GM12878 (cell line): ENCODE results near the gene TYRP1. TPM values are rescaled to one million over a fixed set of nuclear protein-coding genes. Genes with fewer than 3 reads are reported as not detected.

Experiments used
- ATAC-seq: fragments of 200-7000 bp; cut with Tn5 transposase; 3 replicates; pipeline ENCODE4 v1.9.1; 2020; ENCODE audit warnings: mild to moderate bottlenecking, moderate library complexity
- BruUV-seq: library from RNA; stranded (reverse); fragments of 400-500 nt; replicated peaks from 2 replicates; lab custom pipeline; 2021; lab: Mats Ljungman, UMichigan
- CTCF ChIA-PET: fragments of 300-600 bp; sonication (Branson Sonifier 250); formaldehyde crosslinking; extraction: SDS; loops from one replicate; lab custom pipeline; 2021; ENCODE audit warnings: inconsistent platforms; lab: Yijun Ruan, JAX
- POLR2A ChIA-PET: fragments of 350-600 bp; formaldehyde crosslinking; extraction: SDS; loops from one replicate; lab custom pipeline; 2021; ENCODE audit warnings: inconsistent platforms; lab: Charles Lee
- RAD21 ChIA-PET: fragments of 300-600 bp; sonication (Branson Sonifier 250); formaldehyde crosslinking; loops from one replicate; lab custom pipeline; 2023; ENCODE audit warnings: antibody characterized with exemption; ENCODE audit not compliant: unreplicated experiment; lab: Charles Lee
- SMC1A ChIA-PET: fragments of 300-600 bp; sonication (Branson Sonifier 250); formaldehyde crosslinking; loops from one replicate; lab custom pipeline; 2023; ENCODE audit not compliant: unreplicated experiment, uncharacterized antibody; lab: Charles Lee
- DNase-seq: peaks from one replicate; pipeline ENCODE4 v3.0.0-alpha.2; 2011; ENCODE audit warnings: low read depth, low spot score
- FAIRE-seq: peaks from 3 replicates; lab custom pipeline; 2011; peaks lifted over from hg19 to GRCh38; lab: Jason Lieb, UNC
- H2AFZ ChIP-seq: 2 replicates; pipeline ENCODE4 v1.6.0; 2011; ENCODE audit warnings: low read depth, low read length, control low read depth; ENCODE audit not compliant: control insufficient read depth
- H3K27ac ChIP-seq: 2 replicates; pipeline ENCODE4 v1.5.1; 2011; ENCODE audit warnings: control low read depth; ENCODE audit not compliant: control insufficient read depth, insufficient read depth
- H3K27me3 ChIP-seq, 2 experiments: replicated peaks in 1 of 2; 2 replicates each; pipeline versions ENCODE4 v1.6.0 to v1.6.1; 2011; ENCODE audit warnings: low read length in 1 of 2; ENCODE audit not compliant: control insufficient read depth in 2 of 2, insufficient read depth in 2 of 2
- H3K36me3 ChIP-seq, 2 experiments: 2 replicates each; pipeline ENCODE4 v1.5.1; 2011; ENCODE audit warnings: low read length in 1 of 2; ENCODE audit not compliant: control insufficient read depth in 2 of 2, insufficient read depth in 2 of 2
- H3K4me1 ChIP-seq: 2 replicates; pipeline ENCODE4 v1.6.1; 2011; ENCODE audit warnings: mild to moderate bottlenecking, low read length, moderate library complexity, mixed read lengths; ENCODE audit not compliant: control insufficient read depth, insufficient read depth
- H3K4me2 ChIP-seq: 2 replicates; pipeline ENCODE4 v1.6.0; 2011; ENCODE audit warnings: control low read depth; ENCODE audit not compliant: control insufficient read depth, insufficient read depth
- H3K4me3 ChIP-seq: fragments of 200-600 bp; sonication (generic); 2 replicates; pipeline ENCODE4 v1.5.1; 2016
- H3K79me2 ChIP-seq: 2 replicates; pipeline ENCODE4 v1.6.0; 2011; ENCODE audit warnings: low read length; ENCODE audit not compliant: control insufficient read depth, insufficient read depth
- H3K9ac ChIP-seq: 2 replicates; pipeline ENCODE4 v1.8.0; 2011; ENCODE audit warnings: low read length, control low read depth, mixed read lengths; ENCODE audit not compliant: control insufficient read depth, insufficient read depth
- H3K9me3 ChIP-seq: replicated peaks from 3 replicates; pipeline ENCODE4 v1.5.1; 2011; ENCODE audit warnings: mild to moderate bottlenecking, low read length; ENCODE audit not compliant: control insufficient read depth, insufficient read depth
- H4K20me1 ChIP-seq: 2 replicates; pipeline ENCODE4 v1.6.0; 2011; ENCODE audit not compliant: control insufficient read depth, insufficient read depth
- BACH1 ChIP-seq: fragments of 450-650 bp; IDR thresholded peaks from 2 replicates; pipeline ENCODE4 v1.6.1; 2017; ENCODE audit warnings: mild to moderate bottlenecking, borderline replicate concordance
- BHLHE40 ChIP-seq, 2 experiments: fragments of 450-650 bp in 1 of 2; IDR thresholded peaks; 2 replicates each; pipeline ENCODE4 v1.6.1; 2011 to 2017; ENCODE audit warnings: low read depth in 2 of 2, borderline replicate concordance in 1 of 2, improper control_type of control experiment in 1 of 2, low read length in 1 of 2, mild to moderate bottlenecking in 1 of 2
- EZH2 ChIP-seq: IDR thresholded peaks from 2 replicates; pipeline ENCODE4 v1.6.1; 2012; ENCODE audit warnings: low read depth, mild to moderate bottlenecking, control low read depth, inconsistent platforms, low read length, borderline replicate concordance; ENCODE audit not compliant: control insufficient read depth
- HDGF ChIP-seq: fragments of 450-650 bp; IDR thresholded peaks from 2 replicates; pipeline ENCODE4 v1.6.1; 2016; ENCODE audit warnings: antibody characterized with exemption
- MXI1 ChIP-seq: fragments of 150-350 bp; IDR thresholded peaks from 2 replicates; pipeline ENCODE4 v1.6.1; 2011; ENCODE audit warnings: low read depth, mild to moderate bottlenecking, inconsistent platforms, low read length, improper control_type of control experiment
- NR2C2 ChIP-seq: IDR thresholded peaks from 2 replicates; pipeline ENCODE4 v1.6.1; 2011; ENCODE audit warnings: borderline replicate concordance, low read depth; ENCODE audit not compliant: control insufficient read depth, insufficient read length
- NRF1 ChIP-seq: conservative IDR thresholded peaks from 2 replicates; pipeline ENCODE4 v1.6.1; 2011; ENCODE audit warnings: mild to moderate bottlenecking, low read depth, low read length, improper control_type of control experiment
- RFX5 ChIP-seq: IDR thresholded peaks from 2 replicates; pipeline ENCODE4 v1.6.1; 2011; ENCODE audit warnings: low read depth, low read length, improper control_type of control experiment
- SIN3A ChIP-seq: IDR thresholded peaks from 2 replicates; pipeline ENCODE4 v1.6.1; 2012; ENCODE audit warnings: low read depth, low read length, improper control_type of control experiment
- SUPT20H ChIP-seq: IDR thresholded peaks from 2 replicates; pipeline ENCODE4 v1.6.1; 2011; ENCODE audit warnings: low read depth, mild to moderate bottlenecking, low read length, moderate library complexity, borderline replicate concordance; ENCODE audit not compliant: control insufficient read depth
- TARDBP ChIP-seq: IDR thresholded peaks from 2 replicates; pipeline ENCODE4 v1.6.1; 2016; ENCODE audit warnings: borderline replicate concordance
- TBL1XR1 ChIP-seq: IDR thresholded peaks from 2 replicates; pipeline ENCODE4 v1.6.1; 2012; ENCODE audit warnings: low read depth, low read length, improper control_type of control experiment
- ZSCAN29 ChIP-seq: fragments of 450-650 bp; IDR thresholded peaks from 2 replicates; pipeline ENCODE4 v1.6.1; 2017; ENCODE audit warnings: mild to moderate bottlenecking, moderate library complexity
- WGBS: methylation state at CpG from one replicate; pipeline ENCODE4 v1.1.6; 2016; ENCODE audit warnings: low lambda C conversion rate; ENCODE audit not compliant: insufficient replicate concordance, insufficient coverage; ENCODE audit errors: missing lambda C conversion rate; 5-methylcytosine and 5-hydroxymethylcytosine counted together
- in situ Hi-C: fragments of 300-500 bp; cut with MboI; formaldehyde crosslinking; loops from 9 replicates; pipeline ENCODE4 v1.14.3; 2018; ENCODE audit warnings: mixed read lengths
- intact Hi-C: fragments of 100-400 bp; cut with micrococcal nuclease; formaldehyde crosslinking; loops from one replicate; pipeline ENCODE4 v1.14.2; 2022; ENCODE audit not compliant: unreplicated experiment
- polyA plus RNA-seq, 11 experiments: library from polyadenylated mRNA; depleted of rRNA in 4 of 11; unstranded in 6 of 11; stranded (reverse) in 5 of 11; fragments of >200 nt; fragmentation: Nextera tagmentation in 4 of 11; fragmentation: Illumina TruSeq in 1 of 11; extraction: Ambion mirVana in 4 of 11; extraction: Trizol in 1 of 11; gene quantifications; 1 replicate in 1 of 11; 2 replicates in 10 of 11; pipeline versions ENCODE4 v1.2.1 to v1.2.3, GENCODE V29; 2011 to 2016; ENCODE audit warnings: inconsistent platforms in 2 of 11, missing spikeins in 2 of 11, low read depth in 1 of 11
- total RNA-seq, 4 experiments: library from RNA; depleted of rRNA in 3 of 4; stranded (reverse); fragments of >200 nt in 3 of 4; fragmentation: Illumina TruSeq in 1 of 4; extraction: Trizol in 1 of 4; gene quantifications; 2 replicates each; pipeline versions ENCODE4 v1.2.1 to v1.2.3, GENCODE V29; 2013 to 2021
- TF ChIP-seq, protein P1 (sequence below): IDR thresholded peaks from 2 replicates; pipeline ENCODE4 v1.6.1; 2012; ENCODE audit warnings: low read depth, low read length, improper control_type of control experiment
- TF ChIP-seq, protein P2 (sequence below): fragments of 450-650 bp; IDR thresholded peaks from 2 replicates; pipeline ENCODE4 v1.6.1; 2018; ENCODE audit warnings: mild to moderate bottlenecking, low read depth, moderate library complexity; ENCODE audit not compliant: partially characterized antibody

TYRP1 gene
- total and polyA plus RNA-seq, 10 of the 15 experiments (the other 5 are each of a cell fraction or from before 2014, with no cell fraction given), result 0.01 TPM; not detected in 9

DNA sequence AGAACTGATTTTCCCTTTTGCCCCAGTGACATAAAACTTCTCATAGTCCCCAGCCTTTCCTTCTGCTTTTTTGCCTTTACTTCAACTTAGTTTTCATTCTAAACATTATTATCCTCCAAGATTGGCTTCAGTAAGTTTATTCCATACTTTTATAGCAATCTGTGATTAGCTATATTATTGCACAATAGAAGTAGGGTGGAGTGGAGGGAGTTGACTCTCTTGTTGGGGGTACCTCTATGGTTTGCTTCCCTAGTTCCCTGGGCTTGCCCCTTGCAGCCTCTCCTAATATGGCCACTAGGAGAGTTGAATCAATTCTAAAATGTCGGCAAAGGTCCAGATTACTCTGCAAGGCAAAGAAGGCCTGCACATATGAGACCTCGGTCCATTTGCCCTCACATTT lies 36.4 kb upstream of the TYRP1 start:
- intact Hi-C loops (no loop called here), in situ Hi-C loops (no loop called here)
- Histone ChIP-seq H3K27ac (no peak overlapping the region), H3K9ac (no peak overlapping the region), H3K27me3 (no peaks in the 10 kb centered on the region), H4K20me1 (no peaks in the 10 kb centered on the region), H3K36me3 (no peaks in the 10 kb centered on the region), H3K4me3 (no peak overlapping the region), H3K79me2 (no peaks in the 10 kb centered on the region), H3K4me1 (no peaks in the 10 kb centered on the region), H3K9me3 (no peaks in the 10 kb centered on the region), H3K4me2 (no peak overlapping the region), H2AFZ (no peak overlapping the region)
- BruUV-seq, result no TSS peak
- DNase-seq, result no peak
- SMC1A ChIA-PET, result no interaction called here
- 7% methylated on average over 2 of the region's 2 CpGs for WGBS
- POLR2A ChIA-PET, result no interaction called here
- RAD21 ChIA-PET, result no interaction called here
- FAIRE-seq, result no peak
- CTCF ChIA-PET, result no interaction called here
- TF ChIP-seq MXI1 (no peak), RFX5 (no peak), BACH1 (no peak)
- TF ChIP-seq, protein P1, sequence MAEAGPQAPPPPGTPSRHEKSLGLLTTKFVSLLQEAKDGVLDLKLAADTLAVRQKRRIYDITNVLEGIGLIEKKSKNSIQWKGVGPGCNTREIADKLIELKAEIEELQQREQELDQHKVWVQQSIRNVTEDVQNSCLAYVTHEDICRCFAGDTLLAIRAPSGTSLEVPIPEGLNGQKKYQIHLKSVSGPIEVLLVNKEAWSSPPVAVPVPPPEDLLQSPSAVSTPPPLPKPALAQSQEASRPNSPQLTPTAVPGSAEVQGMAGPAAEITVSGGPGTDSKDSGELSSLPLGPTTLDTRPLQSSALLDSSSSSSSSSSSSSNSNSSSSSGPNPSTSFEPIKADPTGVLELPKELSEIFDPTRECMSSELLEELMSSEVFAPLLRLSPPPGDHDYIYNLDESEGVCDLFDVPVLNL, result no peak
- no peak for ATAC-seq

DNA sequence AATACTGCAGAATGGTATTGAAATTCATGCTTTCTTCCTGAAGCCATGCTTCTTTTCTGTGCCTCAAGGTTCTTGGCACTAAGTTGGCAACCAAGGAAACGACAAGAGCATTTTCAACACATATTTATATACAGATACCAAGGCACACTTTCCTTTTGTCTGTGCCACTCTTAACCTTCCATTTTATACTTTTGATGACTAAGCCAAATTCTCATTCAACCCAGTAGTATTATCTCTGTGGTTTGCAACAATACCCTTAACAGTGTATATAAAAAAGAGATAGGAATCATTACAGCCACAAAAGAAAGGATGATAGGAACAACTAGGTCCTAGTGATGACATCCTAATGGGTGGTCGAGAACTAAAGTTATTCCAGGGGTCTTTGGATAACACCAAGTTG lies 36.0 kb upstream of the TYRP1 start:
- Histone ChIP-seq H3K4me3 (no peak overlapping the region), H3K4me1 (no peaks in the 10 kb centered on the region), H3K79me2 (no peaks in the 10 kb centered on the region), H3K27ac (no peak overlapping the region), H3K9me3 (no peaks in the 10 kb centered on the region), H2AFZ (no peak overlapping the region), H3K9ac (no peak overlapping the region), H3K36me3 (no peaks in the 10 kb centered on the region), H3K27me3 (no peaks in the 10 kb centered on the region), H4K20me1 (no peaks in the 10 kb centered on the region), H3K4me2 (no peak overlapping the region)
- WGBS, result 0% methylated on average over 2 of the region's 2 CpGs
- intact Hi-C loops (no loop called here), in situ Hi-C loops (no loop called here)
- DNase-seq (no peak), ATAC-seq (no peak), FAIRE-seq (no peak)
- ChIA-PET POLR2A (no interaction called here), SMC1A (no interaction called here), RAD21 (no interaction called here), CTCF (no interaction called here)
- no TSS peak for BruUV-seq
- no peak for TF ChIP-seq EZH2
- TF ChIP-seq ZSCAN29, result no peak
- TF ChIP-seq SIN3A, result no peak
- TF ChIP-seq NRF1, result no peak
- TF ChIP-seq BHLHE40 (IDR thresholded peaks at IDR 0.05; ENCODE audit: borderline replicate concordance in 1 of 2, low read depth in 2 of 2, low read length in 1 of 2), result no peak
- TF ChIP-seq, protein P2, sequence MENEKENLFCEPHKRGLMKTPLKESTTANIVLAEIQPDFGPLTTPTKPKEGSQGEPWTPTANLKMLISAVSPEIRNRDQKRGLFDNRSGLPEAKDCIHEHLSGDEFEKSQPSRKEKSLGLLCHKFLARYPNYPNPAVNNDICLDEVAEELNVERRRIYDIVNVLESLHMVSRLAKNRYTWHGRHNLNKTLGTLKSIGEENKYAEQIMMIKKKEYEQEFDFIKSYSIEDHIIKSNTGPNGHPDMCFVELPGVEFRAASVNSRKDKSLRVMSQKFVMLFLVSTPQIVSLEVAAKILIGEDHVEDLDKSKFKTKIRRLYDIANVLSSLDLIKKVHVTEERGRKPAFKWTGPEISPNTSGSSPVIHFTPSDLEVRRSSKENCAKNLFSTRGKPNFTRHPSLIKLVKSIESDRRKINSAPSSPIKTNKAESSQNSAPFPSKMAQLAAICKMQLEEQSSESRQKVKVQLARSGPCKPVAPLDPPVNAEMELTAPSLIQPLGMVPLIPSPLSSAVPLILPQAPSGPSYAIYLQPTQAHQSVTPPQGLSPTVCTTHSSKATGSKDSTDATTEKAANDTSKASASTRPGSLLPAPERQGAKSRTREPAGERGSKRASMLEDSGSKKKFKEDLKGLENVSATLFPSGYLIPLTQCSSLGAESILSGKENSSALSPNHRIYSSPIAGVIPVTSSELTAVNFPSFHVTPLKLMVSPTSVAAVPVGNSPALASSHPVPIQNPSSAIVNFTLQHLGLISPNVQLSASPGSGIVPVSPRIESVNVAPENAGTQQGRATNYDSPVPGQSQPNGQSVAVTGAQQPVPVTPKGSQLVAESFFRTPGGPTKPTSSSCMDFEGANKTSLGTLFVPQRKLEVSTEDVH, result no peak
- no peak for TF ChIP-seq TARDBP
- TF ChIP-seq NR2C2, result no peak
- TF ChIP-seq HDGF, result no peak
- TF ChIP-seq TBL1XR1, result no peak
- TF ChIP-seq SUPT20H, result no peak
